ENCODE results near the gene SF3A1. TPM values are rescaled to one million over a fixed set of nuclear protein-coding genes. Genes with fewer than 3 reads are reported as not detected.

SF3A1 gene
- total RNA-seq, 2 donors from 2014 or later, result 30.6 to 77.1 TPM

GRCh38 chr22:30284666-30285065 lies 72.0 kb downstream of the SF3A1 start:
- intact Hi-C loops (cut with DNase I), result no loop called here
- no peak for TF ChIP-seq POLR2A (IDR thresholded peaks at IDR 0.05)
- TF ChIP-seq, protein P1, sequence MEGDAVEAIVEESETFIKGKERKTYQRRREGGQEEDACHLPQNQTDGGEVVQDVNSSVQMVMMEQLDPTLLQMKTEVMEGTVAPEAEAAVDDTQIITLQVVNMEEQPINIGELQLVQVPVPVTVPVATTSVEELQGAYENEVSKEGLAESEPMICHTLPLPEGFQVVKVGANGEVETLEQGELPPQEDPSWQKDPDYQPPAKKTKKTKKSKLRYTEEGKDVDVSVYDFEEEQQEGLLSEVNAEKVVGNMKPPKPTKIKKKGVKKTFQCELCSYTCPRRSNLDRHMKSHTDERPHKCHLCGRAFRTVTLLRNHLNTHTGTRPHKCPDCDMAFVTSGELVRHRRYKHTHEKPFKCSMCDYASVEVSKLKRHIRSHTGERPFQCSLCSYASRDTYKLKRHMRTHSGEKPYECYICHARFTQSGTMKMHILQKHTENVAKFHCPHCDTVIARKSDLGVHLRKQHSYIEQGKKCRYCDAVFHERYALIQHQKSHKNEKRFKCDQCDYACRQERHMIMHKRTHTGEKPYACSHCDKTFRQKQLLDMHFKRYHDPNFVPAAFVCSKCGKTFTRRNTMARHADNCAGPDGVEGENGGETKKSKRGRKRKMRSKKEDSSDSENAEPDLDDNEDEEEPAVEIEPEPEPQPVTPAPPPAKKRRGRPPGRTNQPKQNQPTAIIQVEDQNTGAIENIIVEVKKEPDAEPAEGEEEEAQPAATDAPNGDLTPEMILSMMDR (IDR thresholded peaks at IDR 0.05), result no peak
- H3K27me3 ChIP-seq, result no peaks in the 10 kb centered on the region
- no peaks in the 10 kb centered on the region for H3K9me3 ChIP-seq
- H3K4me1 ChIP-seq, result peaks cover 13% of the 10 kb centered on the region
- ATAC-seq, result no peak
- H3K4me3 ChIP-seq, result no peak overlapping the region
- 80 to 87% methylated on average over 4 of the region's 4 CpGs for WGBS, 2 donors
- no peak overlapping the region for H3K27ac ChIP-seq
- H3K36me3 ChIP-seq (replicated peaks in 1 of 2; ENCODE audit: insufficient read depth in 1 of 2, low read depth in 2 of 2), result no peaks in the 10 kb centered on the region
- DNase-seq, result no peak

- Histone ChIP-seq H3K36me3 (replicated peaks in 1 of 2; ENCODE audit: insufficient read depth in 1 of 2, low read depth in 2 of 2) (no peaks in the 10 kb centered on the region), H3K4me3 (no peak overlapping the region), H3K4me1 (peaks cover 13% of the 10 kb centered on the region), H3K27me3 (no peaks in the 10 kb centered on the region), H3K9me3 (no peaks in the 10 kb centered on the region), H3K27ac (no peak overlapping the region)
- intact Hi-C loops (cut with DNase I), result no loop called here
- TF ChIP-seq, protein P1 (IDR thresholded peaks at IDR 0.05), result no peak
- no peak for TF ChIP-seq POLR2A (IDR thresholded peaks at IDR 0.05)
- 74 to 84% methylated on average over 4 to 9 of the region's 9 CpGs for WGBS, 2 donors
- ATAC-seq (no peak), DNase-seq (no peak)
Observed at GRCh38 chr22:30284172-30284571, 72.5 kb downstream of the SF3A1 start.

GRCh38 chr22:30283342-30283741 lies 73.4 kb downstream of the SF3A1 start:
- Histone ChIP-seq H3K4me3 (no peak overlapping the region), H3K36me3 (replicated peaks in 1 of 2; ENCODE audit: insufficient read depth in 1 of 2, low read depth in 2 of 2) (no peaks in the 10 kb centered on the region), H3K27me3 (no peaks in the 10 kb centered on the region), H3K4me1 (peaks cover 7% of the 10 kb centered on the region), H3K9me3 (no peaks in the 10 kb centered on the region), H3K27ac (no peak overlapping the region)
- DNase-seq, result no peak
- WGBS, 2 donors, result 67 to 71% methylated on average over 2 to 4 of the region's 4 CpGs
- no peak for ATAC-seq
- TF ChIP-seq, protein P1 (IDR thresholded peaks at IDR 0.05), result no peak
- no peak for TF ChIP-seq POLR2A (IDR thresholded peaks at IDR 0.05)
- intact Hi-C loops (cut with DNase I), result no loop called here

DNA sequence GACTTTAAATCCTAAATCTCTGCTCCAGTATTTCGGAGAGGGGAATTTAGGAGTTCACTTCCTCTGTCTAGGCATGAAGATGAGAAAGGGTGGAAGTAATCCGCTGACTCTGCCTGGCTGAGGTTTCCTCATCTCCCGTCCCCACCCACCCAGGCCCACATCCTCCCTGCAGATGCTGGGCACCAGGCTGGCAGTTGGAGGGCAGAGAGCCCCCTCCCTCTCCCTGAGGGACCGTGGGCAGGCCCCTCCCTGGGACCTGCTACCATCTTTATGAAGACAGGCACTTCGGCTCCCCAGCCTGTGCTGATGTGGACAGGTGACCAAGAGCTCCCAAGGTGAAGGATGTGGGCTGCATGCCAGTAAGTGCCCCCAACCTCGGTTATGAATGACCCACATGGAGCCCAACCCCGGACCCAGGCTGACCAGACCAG lies 74.1 kb downstream of the SF3A1 start:
- H3K4me3 ChIP-seq, result no peak overlapping the region
- intact Hi-C loops (cut with DNase I), result no loop called here
- H3K4me1 ChIP-seq, result no peaks in the 10 kb centered on the region
- no peaks in the 10 kb centered on the region for H3K27me3 ChIP-seq
- no peaks in the 10 kb centered on the region for H3K36me3 ChIP-seq (replicated peaks in 1 of 2; ENCODE audit: insufficient read depth in 1 of 2, low read depth in 2 of 2)
- no peak overlapping the region for H3K27ac ChIP-seq
- 66 to 73% methylated on average over 4 to 7 of the region's 7 CpGs for WGBS, 2 donors
- DNase-seq (no peak), ATAC-seq (no peak)
- H3K9me3 ChIP-seq, result no peaks in the 10 kb centered on the region
- TF ChIP-seq, protein P1 (IDR thresholded peaks at IDR 0.05), result no peak
- TF ChIP-seq POLR2A (IDR thresholded peaks at IDR 0.05), result no peak

Other genes starting within 250 kb of the SF3A1 start
- gene LIF, start 110.1 kb downstream of the SF3A1 start, total RNA-seq, result 1 to 10 TPM in 1 of 2 donors, under 1 TPM in 1; 0.52 to 1.3 TPM
- gene OSM, start 90.0 kb downstream of the SF3A1 start, total RNA-seq, result not detected
- gene CASTOR1, start 67.4 kb downstream of the SF3A1 start, total RNA-seq, result 10 to 100 TPM in 1 of 2 donors, 1 to 10 TPM in 1; 4.2 to 21.4 TPM
- 10 to 100 TPM in 1 of 2 donors, 1 to 10 TPM in 1; 4.3 to 15.0 TPM for gene TBC1D10A, start 30.0 kb downstream of the SF3A1 start, total RNA-seq
- 10 to 100 TPM in 1 of 2 donors, 1 to 10 TPM in 1; 3.1 to 10.5 TPM for gene CCDC157, start 113 bp upstream of the SF3A1 start, total RNA-seq
- 10 to 100 TPM; 13.8 to 14.0 TPM for gene RNF215, start 30.5 kb upstream of the SF3A1 start, total RNA-seq
- gene SEC14L2, start 40.1 kb upstream of the SF3A1 start, total RNA-seq, result 1 to 10 TPM in 1 of 2 donors, under 1 TPM in 1; 0.33 to 3.9 TPM
- 10 to 100 TPM in 1 of 2 donors, 1 to 10 TPM in 1; 9.9 to 18.5 TPM for gene MTFP1, start 68.9 kb upstream of the SF3A1 start, total RNA-seq
- not detected for gene SEC14L3, start 115.1 kb upstream of the SF3A1 start, total RNA-seq
- under 1 TPM in 1 of 2 donors, not detected in 1; 0.66 TPM for gene SEC14L4, start 148.8 kb upstream of the SF3A1 start, total RNA-seq
- gene SEC14L6, start 189.8 kb upstream of the SF3A1 start, total RNA-seq, result 1 to 10 TPM in 1 of 2 donors, under 1 TPM in 1; 0.99 to 2.1 TPM
- gene GAL3ST1, start 217.8 kb upstream of the SF3A1 start, total RNA-seq, result 10 to 100 TPM in 1 of 2 donors, 1 to 10 TPM in 1; 3.4 to 13.8 TPM
- gene PES1, start 235.0 kb upstream of the SF3A1 start, total RNA-seq, result 10 to 100 TPM; 45.5 to 50.1 TPM

Data from body of pancreas (tissue), 4 donors.